H1 (cell line): ENCODE results near the gene PRKCA. TPM values are rescaled to one million over a fixed set of nuclear protein-coding genes. Genes with fewer than 3 reads are reported as not detected.

ENCODE experiments used
- CTCF ChIA-PET: fragments of 300-600 bp; sonication (Branson Sonifier 250); formaldehyde crosslinking; loops from one replicate; lab custom pipeline; 2021; ENCODE audit not compliant: partially characterized antibody; lab: Charles Lee
- POLR2A ChIA-PET: fragments of 300-600 bp; sonication (Branson Sonifier 250); formaldehyde crosslinking; loops from one replicate; lab custom pipeline; 2021; ENCODE audit warnings: inconsistent platforms; ENCODE audit not compliant: partially characterized antibody; lab: Charles Lee
- DNase-seq, 2 experiments: peaks; one replicate each; pipeline versions ENCODE4 v3.0.0 to v3.0.0-alpha.2; 2010 to 2022; ENCODE audit warnings: low spot score in 2 of 2, low read depth in 1 of 2, mixed read lengths in 1 of 2
- FAIRE-seq: peaks from 2 replicates; lab custom pipeline; 2011; peaks lifted over from hg19 to GRCh38; lab: Jason Lieb, UNC
- H2AFZ ChIP-seq: 2 replicates; pipeline ENCODE4 v1.8.1; 2012; ENCODE audit warnings: low read length, inconsistent platforms
- H2AK5ac ChIP-seq: 2 replicates; pipeline ENCODE4 v1.6.1; 2013; ENCODE audit warnings: low read depth, low read length
- H2BK120ac ChIP-seq: replicated peaks from 2 replicates; pipeline ENCODE3; 2013; ENCODE audit warnings: low read depth, low read length, inconsistent platforms
- H2BK12ac ChIP-seq: 2 replicates; pipeline ENCODE4 v1.6.1; 2013; ENCODE audit warnings: low read depth, low read length
- H2BK15ac ChIP-seq: 2 replicates; pipeline ENCODE4 v1.6.1; 2013; ENCODE audit warnings: low read length
- H2BK20ac ChIP-seq: 2 replicates; pipeline ENCODE4 v1.6.1; 2013; ENCODE audit warnings: low read length
- H2BK5ac ChIP-seq: 2 replicates; pipeline ENCODE4 v1.6.1; 2013; ENCODE audit warnings: low read depth, low read length
- H3K14ac ChIP-seq: 2 replicates; pipeline ENCODE4 v1.6.1; 2013; ENCODE audit warnings: inconsistent platforms; ENCODE audit not compliant: insufficient read length
- H3K18ac ChIP-seq: 2 replicates; pipeline ENCODE4 v1.6.1; 2013; ENCODE audit warnings: low read length; ENCODE audit errors: extremely low read depth
- H3K23ac ChIP-seq: 2 replicates; pipeline ENCODE4 v1.6.1; 2013; ENCODE audit warnings: inconsistent platforms; ENCODE audit not compliant: insufficient read length
- H3K23me2 ChIP-seq: 2 replicates; pipeline ENCODE4 v1.6.1; 2013; ENCODE audit warnings: low read depth, low read length
- H3K27ac ChIP-seq: 2 replicates; pipeline ENCODE4 v1.6.1; 2011; ENCODE audit warnings: low read depth, low read length, inconsistent platforms
- H3K27me3 ChIP-seq, 4 experiments: replicated peaks in 1 of 4; 1 replicate in 1 of 4; 2 replicates in 3 of 4; pipeline versions ENCODE4 v1.6.1 to v1.8.1; 2011 to 2013; ENCODE audit warnings: low read length in 3 of 4, mild to moderate bottlenecking in 3 of 4, inconsistent platforms in 2 of 4, mixed read lengths in 2 of 4, moderate library complexity in 1 of 4; ENCODE audit not compliant: control insufficient read depth in 3 of 4, insufficient read depth in 3 of 4; ENCODE audit errors: extremely low read depth in 1 of 4
- H3K36me3 ChIP-seq, 4 experiments: 2 replicates each; pipeline versions ENCODE4 v1.6.1 to v1.8.1; 2011 to 2013; ENCODE audit warnings: mild to moderate bottlenecking in 4 of 4, low read length in 3 of 4, moderate library complexity in 2 of 4, control low read depth in 1 of 4, inconsistent platforms in 1 of 4; ENCODE audit not compliant: insufficient read depth in 4 of 4, control insufficient read depth in 2 of 4
- H3K4ac ChIP-seq: replicated peaks from 2 replicates; pipeline ENCODE3; 2013; ENCODE audit warnings: low read length, low read depth, mixed read lengths, inconsistent platforms; ENCODE audit not compliant: insufficient read length
- H3K4me1 ChIP-seq, 4 experiments: replicated peaks in 1 of 4; 1 replicate in 1 of 4; 2 replicates in 3 of 4; pipeline versions ENCODE4 v1.6.1 to v1.8.1; 2011 to 2013; ENCODE audit warnings: low read length in 3 of 4, inconsistent platforms in 2 of 4, mixed read lengths in 1 of 4; ENCODE audit not compliant: insufficient read depth in 4 of 4, control insufficient read depth in 3 of 4
- H3K4me2 ChIP-seq, 2 experiments: 2 replicates each; pipeline versions ENCODE4 v1.6.1 to v1.8.1; 2011 to 2013; ENCODE audit warnings: low read depth in 2 of 2, low read length in 2 of 2, control low read depth in 1 of 2, inconsistent platforms in 1 of 2, mild to moderate bottlenecking in 1 of 2; ENCODE audit not compliant: insufficient read depth in 1 of 2
- H3K4me3 ChIP-seq, 4 experiments: fragments of 200-600, 300-600 bp in 1 of 4; sonication (generic), shearing (Covaris generic), sonication (Bioruptor Twin) in 1 of 4; 2 replicates each; pipeline versions ENCODE4 v1.5.1 to v1.8.1; 2011 to 2016; ENCODE audit warnings: low read length in 4 of 4, low read depth in 3 of 4, control low read depth in 2 of 4, inconsistent platforms in 2 of 4, mild to moderate bottlenecking in 2 of 4, mixed read lengths in 1 of 4, moderate library complexity in 1 of 4; ENCODE audit not compliant: insufficient read depth in 2 of 4; ENCODE audit errors: extremely low read depth in 1 of 4
- H3K56ac ChIP-seq: replicated peaks from 2 replicates; pipeline ENCODE3; 2013; ENCODE audit warnings: low read depth, mild to moderate bottlenecking, mixed read lengths, low read length, inconsistent platforms; ENCODE audit not compliant: insufficient read length
- H3K79me1 ChIP-seq: 2 replicates; pipeline ENCODE4 v1.6.1; 2013; ENCODE audit warnings: low read depth, low read length, control low read depth
- H3K79me2 ChIP-seq, 2 experiments: 2 replicates each; pipeline versions ENCODE4 v1.6.1 to v1.8.1; 2012 to 2013; ENCODE audit warnings: low read length in 2 of 2, mild to moderate bottlenecking in 2 of 2, inconsistent platforms in 1 of 2; ENCODE audit not compliant: insufficient read depth in 2 of 2, control insufficient read depth in 1 of 2
- H3K9ac ChIP-seq, 4 experiments: replicated peaks in 1 of 4; 1 replicate in 1 of 4; 2 replicates in 3 of 4; pipeline versions ENCODE4 v1.6.1 to v1.8.1; 2011 to 2013; ENCODE audit warnings: low read depth in 3 of 4, low read length in 3 of 4, control low read depth in 2 of 4, mild to moderate bottlenecking in 2 of 4, moderate library complexity in 2 of 4, inconsistent platforms in 1 of 4; ENCODE audit errors: extremely low read depth in 1 of 4
- H3K9me3 ChIP-seq, 2 experiments: 2 replicates each; pipeline versions ENCODE4 v1.6.1 to v1.8.1; 2012 to 2013; ENCODE audit warnings: mild to moderate bottlenecking in 2 of 2, moderate library complexity in 2 of 2, control low read depth in 1 of 2, inconsistent platforms in 1 of 2, low read depth in 1 of 2, low read length in 1 of 2, mixed read lengths in 1 of 2; ENCODE audit not compliant: insufficient read depth in 2 of 2
- H4K20me1 ChIP-seq, 2 experiments: replicated peaks in 1 of 2; 2 replicates each; pipeline versions ENCODE3 to v1.8.1; 2011 to 2013; ENCODE audit warnings: inconsistent platforms in 2 of 2, low read length in 2 of 2, mild to moderate bottlenecking in 1 of 2; ENCODE audit not compliant: insufficient read depth in 2 of 2, control insufficient read depth in 1 of 2
- H4K5ac ChIP-seq: 2 replicates; pipeline ENCODE4 v1.6.1; 2013; ENCODE audit warnings: low read length, low read depth, mixed read lengths, inconsistent platforms; ENCODE audit not compliant: insufficient read length
- H4K8ac ChIP-seq: 2 replicates; pipeline ENCODE4 v1.8.0; 2013; ENCODE audit warnings: mild to moderate bottlenecking, moderate library complexity, low read length, inconsistent platforms; ENCODE audit not compliant: insufficient read depth; ENCODE audit errors: extremely low read depth
- H4K91ac ChIP-seq: replicated peaks from 2 replicates; pipeline ENCODE3; 2013; ENCODE audit warnings: low read length, mixed read lengths, inconsistent platforms; ENCODE audit not compliant: insufficient read length
- ATF3 ChIP-seq: IDR thresholded peaks from 2 replicates; pipeline ENCODE4 v1.6.1; 2011; ENCODE audit warnings: low read depth, mild to moderate bottlenecking, low read length; ENCODE audit not compliant: insufficient read depth
- BRCA1 ChIP-seq: IDR thresholded peaks from 2 replicates; pipeline ENCODE4 v1.6.1; 2012; ENCODE audit warnings: low read depth, low read length, improper control_type of control experiment
- CBX5 ChIP-seq: fragments of 300-800, 300-1000 bp; sonication (generic); IDR thresholded peaks from 2 replicates; pipeline ENCODE4 v1.7.1; 2016; ENCODE audit warnings: antibody characterized with exemption, low read length, low read depth
- EGR1 ChIP-seq: IDR thresholded peaks from 2 replicates; pipeline ENCODE4 v1.6.1; 2011; ENCODE audit warnings: low read depth, low read length, borderline replicate concordance
- HDAC2 ChIP-seq, 2 experiments: fragments of 300-600 bp in 1 of 2; sonication (generic) in 1 of 2; IDR thresholded peaks; 2 replicates each; pipeline ENCODE4 v1.6.1; 2011 to 2012; ENCODE audit warnings: low read depth in 2 of 2, low read length in 2 of 2, mild to moderate bottlenecking in 2 of 2, moderate library complexity in 2 of 2, borderline replicate concordance in 1 of 2, inconsistent platforms in 1 of 2
- JUND ChIP-seq: IDR thresholded peaks from 2 replicates; pipeline ENCODE4 v1.6.1; 2011; ENCODE audit warnings: mild to moderate bottlenecking, improper control_type of control experiment, low read length
- POLR2AphosphoS5 ChIP-seq: IDR thresholded peaks from 2 replicates; pipeline ENCODE4 v1.6.1; 2011; ENCODE audit warnings: low read depth, low read length
- POU5F1 ChIP-seq: IDR thresholded peaks from 2 replicates; pipeline ENCODE4 v1.6.1; 2011; ENCODE audit warnings: low read depth, mild to moderate bottlenecking, low read length, moderate library complexity
- SIN3A ChIP-seq, 2 experiments: IDR thresholded peaks in 1 of 2; conservative IDR thresholded peaks in 1 of 2; 2 replicates each; pipeline ENCODE4 v1.6.1; 2011 to 2012; ENCODE audit warnings: low read length in 2 of 2, improper control_type of control experiment in 1 of 2, low read depth in 1 of 2, mild to moderate bottlenecking in 1 of 2
- SIRT6 ChIP-seq: IDR thresholded peaks from one replicate; pipeline ENCODE4 v1.7.1; 2012; ENCODE audit warnings: low read length, inconsistent platforms
- SUZ12 ChIP-seq: fragments of 200-600 bp; sonication (generic); IDR thresholded peaks from 2 replicates; pipeline ENCODE4 v1.6.1; 2012; ENCODE audit warnings: mild to moderate bottlenecking, inconsistent platforms, low read length, moderate library complexity, mixed read lengths
- TAF1 ChIP-seq: IDR thresholded peaks from 2 replicates; pipeline ENCODE4 v1.6.1; 2011; ENCODE audit warnings: mild to moderate bottlenecking, low read depth, low read length
- YY1 ChIP-seq: IDR thresholded peaks from 2 replicates; pipeline ENCODE4 v1.6.1; 2011; ENCODE audit warnings: low read depth, mild to moderate bottlenecking, low read length
- WGBS, 2 experiments: shearing (Covaris generic) in 1 of 2; methylation state at CpG; one replicate each; pipeline versions ENCODE4 v1.1.6 to v1.1.7; 2013 to 2015; ENCODE audit warnings: low lambda C conversion rate in 2 of 2, mixed read lengths in 2 of 2, inconsistent platforms in 1 of 2, low coverage in 1 of 2, missing lambda C conversion rate in 1 of 2; ENCODE audit not compliant: insufficient replicate concordance in 2 of 2, insufficient coverage in 1 of 2, insufficient read length in 1 of 2; ENCODE audit errors: extremely low coverage in 1 of 2, missing lambda C conversion rate in 1 of 2; 5-methylcytosine and 5-hydroxymethylcytosine counted together
- polyA plus RNA-seq, 7 experiments: library from polyadenylated mRNA; depleted of rRNA in 3 of 7; stranded (reverse) in 5 of 7; unstranded in 2 of 7; fragments of >200 nt in 5 of 7; fragments of 200-250 nt in 2 of 7; gene quantifications; 1 replicate in 5 of 7; 2 replicates in 1 of 7; 4 replicates in 1 of 7; pipeline versions ENCODE4 v1.2.1 to v1.2.3, GENCODE V29; 2011 to 2013; ENCODE audit warnings: missing spikeins in 2 of 7, mixed read lengths in 2 of 7
- total RNA-seq: library from RNA; stranded (reverse); fragmentation: NEBNext Ultra II Directional; extraction: Animal tissue kit (Norgen Biotek cat#: 25700); gene quantifications from 2 replicates; pipeline ENCODE4 v1.2.1, GENCODE V29; 2021

The PRKCA gene
- total and polyA plus RNA-seq, 2 of the 8 experiments (the other 6 are each of a cell fraction or from before 2014, with no cell fraction given), result 5.8 to 17.8 TPM

DNA sequence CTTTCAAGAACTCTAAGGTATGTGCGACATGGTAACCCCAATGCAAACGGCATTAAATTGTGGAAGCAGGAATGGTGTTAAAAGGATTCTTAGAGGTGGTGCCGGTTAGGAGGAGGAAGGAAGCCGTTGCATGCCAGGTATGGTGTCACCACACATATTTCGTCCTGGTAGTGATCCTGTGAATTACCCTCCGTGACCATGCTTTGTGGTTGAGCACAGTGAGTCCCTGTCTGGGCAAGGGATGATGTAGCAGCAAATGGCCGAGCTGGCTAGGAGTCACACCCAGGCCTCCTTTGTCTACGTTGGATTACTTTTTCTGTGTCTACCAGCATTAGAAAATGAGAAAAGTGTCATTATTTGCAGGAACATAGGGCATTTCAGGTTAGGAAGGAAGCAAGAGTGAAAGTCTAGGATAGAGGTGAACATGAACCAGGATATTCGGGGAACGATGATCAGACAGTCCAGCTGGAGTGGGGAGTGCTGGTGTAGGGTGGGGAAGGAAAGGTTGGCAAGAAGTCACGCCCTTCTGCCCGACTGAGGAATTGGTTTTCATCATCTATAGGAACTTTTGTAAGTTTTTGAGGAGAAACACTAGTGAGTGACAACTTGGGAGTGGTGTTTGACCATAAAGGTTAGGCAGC, 123.5 kb downstream of the PRKCA start:
- Histone ChIP-seq H3K79me2 (peaks cover 0 to 16% of the 10 kb centered on the region in 2 experiments; a peak in 2 of 4 replicates), H3K9ac (no peak overlapping the region), H3K36me3 (no peaks in the 10 kb centered on the region), H3K27me3 (no peaks in the 10 kb centered on the region), H2BK20ac (no peak overlapping the region), H2BK15ac (no peak overlapping the region), H3K56ac (no peak overlapping the region), H4K5ac (no peak overlapping the region), H3K23me2 (peaks cover 3% of the 10 kb centered on the region; the same call in 1 of the 2 replicates), H2AK5ac (no peak overlapping the region), H3K4me3 (no peak overlapping the region), H3K4me2 (no peak overlapping the region), H2AFZ (no peak overlapping the region), H3K18ac (no peak overlapping the region), H2BK12ac (no peak overlapping the region), H3K27ac (no peak overlapping the region), H3K79me1 (no peaks in the 10 kb centered on the region), H3K14ac (no peak overlapping the region), H4K20me1 (no peaks in the 10 kb centered on the region), H3K9me3 (no peaks in the 10 kb centered on the region), H4K91ac (no peak overlapping the region), H3K4ac (no peak overlapping the region), H2BK120ac (no peak overlapping the region), H3K23ac (no peak overlapping the region), H3K4me1 (peaks cover 0 to 2% (median 0%) of the 10 kb centered on the region in 4 experiments; a peak in 1 of 7 replicates), H4K8ac (no peak overlapping the region), H2BK5ac (0 out of 2 replicates have a peak overlapping the region, but pooled peaks have one; percentile 29)
- DNase-seq (no peak), FAIRE-seq (no peak)
- 90% methylated on average over 12 of the region's 12 CpGs; no CpG with 5 or more reads in 1 of the 2 experiments for WGBS, 2 experiments
- ChIA-PET POLR2A (no interaction called here), CTCF (interaction anchor here (1.1 kb wide), 1 partner anchor 154 kb away, joined by 3 read pairs; no protein-coding TSS in a partner anchor)
- no peak for TF ChIP-seq CBX5
- no peak for TF ChIP-seq BRCA1
- TF ChIP-seq SIN3A (conservative IDR thresholded peaks at IDR 0.05 in 1 of 2, IDR thresholded peaks at IDR 0.05 in 1 of 2; ENCODE audit: low read depth in 1 of 2, low read length in 2 of 2), result no peak
- no peak for TF ChIP-seq ATF3
- no peak for TF ChIP-seq POLR2AphosphoS5
- no peak for TF ChIP-seq SUZ12
- no peak for TF ChIP-seq POU5F1
- no peak for TF ChIP-seq HDAC2 (IDR thresholded peaks at IDR 0.05; ENCODE audit: borderline replicate concordance in 1 of 2, low read depth in 2 of 2, low read length in 2 of 2)
- TF ChIP-seq EGR1, result no peak
- TF ChIP-seq JUND, result no peak
- no peak for TF ChIP-seq SIRT6
- TF ChIP-seq YY1, result no peak
- TF ChIP-seq TAF1, result no peak
